ENCODE results near the gene STOML1.

Gene STOML1

DNA sequence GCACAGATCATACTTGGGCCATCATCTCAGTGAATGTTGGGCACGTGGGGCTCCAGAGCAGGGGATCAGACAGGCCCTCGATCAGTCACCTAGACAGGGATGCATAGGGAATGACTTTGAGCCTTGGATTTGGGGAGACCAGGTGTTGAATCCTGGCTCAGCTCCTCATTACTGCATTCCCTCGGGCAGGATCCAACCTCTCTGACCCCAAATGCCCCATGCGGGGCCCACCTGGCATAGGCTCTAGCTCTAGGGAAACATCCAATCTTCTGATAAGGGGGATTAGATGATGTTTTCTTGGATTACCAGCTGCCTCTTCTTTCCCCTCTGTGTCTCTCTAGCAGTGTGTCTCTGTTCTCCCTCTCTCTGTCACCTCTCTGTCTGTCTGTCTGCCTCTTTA lies 43.1 kb downstream of the STOML1 start:
- DNase-seq: no peak
- TF ChIP-seq, protein P1, sequence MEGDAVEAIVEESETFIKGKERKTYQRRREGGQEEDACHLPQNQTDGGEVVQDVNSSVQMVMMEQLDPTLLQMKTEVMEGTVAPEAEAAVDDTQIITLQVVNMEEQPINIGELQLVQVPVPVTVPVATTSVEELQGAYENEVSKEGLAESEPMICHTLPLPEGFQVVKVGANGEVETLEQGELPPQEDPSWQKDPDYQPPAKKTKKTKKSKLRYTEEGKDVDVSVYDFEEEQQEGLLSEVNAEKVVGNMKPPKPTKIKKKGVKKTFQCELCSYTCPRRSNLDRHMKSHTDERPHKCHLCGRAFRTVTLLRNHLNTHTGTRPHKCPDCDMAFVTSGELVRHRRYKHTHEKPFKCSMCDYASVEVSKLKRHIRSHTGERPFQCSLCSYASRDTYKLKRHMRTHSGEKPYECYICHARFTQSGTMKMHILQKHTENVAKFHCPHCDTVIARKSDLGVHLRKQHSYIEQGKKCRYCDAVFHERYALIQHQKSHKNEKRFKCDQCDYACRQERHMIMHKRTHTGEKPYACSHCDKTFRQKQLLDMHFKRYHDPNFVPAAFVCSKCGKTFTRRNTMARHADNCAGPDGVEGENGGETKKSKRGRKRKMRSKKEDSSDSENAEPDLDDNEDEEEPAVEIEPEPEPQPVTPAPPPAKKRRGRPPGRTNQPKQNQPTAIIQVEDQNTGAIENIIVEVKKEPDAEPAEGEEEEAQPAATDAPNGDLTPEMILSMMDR (IDR thresholded peaks at IDR 0.05; ENCODE audit: low read length): no peak
- TF ChIP-seq EZH2 (optimal IDR thresholded peaks at IDR 0.05; ENCODE audit: low read depth, low read length): no peak
- no peak for TF ChIP-seq EZH2phosphoT487 (IDR thresholded peaks at IDR 0.05; ENCODE audit: low read length)
- Histone ChIP-seq H3K27ac (ENCODE audit: low read length) (no peak overlapping the region), H3K4me3 (ENCODE audit: low read length) (no peak overlapping the region), H3K79me2 (ENCODE audit: low read length) (no peaks in the 10 kb centered on the region), H2AFZ (ENCODE audit: low read length) (no peak overlapping the region), H3K4me1 (ENCODE audit: low read length) (peaks cover 9% of the 10 kb centered on the region), H3K9me3 (replicated peaks; ENCODE audit: insufficient read depth, low read length) (no peaks in the 10 kb centered on the region), H3K9me2 (replicated peaks; ENCODE audit: insufficient read depth, low read length) (no peaks in the 10 kb centered on the region), H3K36me3 (replicated peaks; ENCODE audit: insufficient read depth, low read length) (no peaks in the 10 kb centered on the region), H3K9ac (ENCODE audit: low read length) (no peak overlapping the region), H3K4me2 (ENCODE audit: low read depth, low read length) (no peak overlapping the region), H3K27me3 (replicated peaks; ENCODE audit: insufficient read depth, low read length) (0 out of 2 replicates have a peak, but pooled peaks cover 2% of the 10 kb centered on the region), H4K20me1 (ENCODE audit: insufficient read depth, low read length) (no peaks in the 10 kb centered on the region), H3F3A (ENCODE audit: insufficient read depth, low read length) (no peaks in the 10 kb centered on the region)

DNA sequence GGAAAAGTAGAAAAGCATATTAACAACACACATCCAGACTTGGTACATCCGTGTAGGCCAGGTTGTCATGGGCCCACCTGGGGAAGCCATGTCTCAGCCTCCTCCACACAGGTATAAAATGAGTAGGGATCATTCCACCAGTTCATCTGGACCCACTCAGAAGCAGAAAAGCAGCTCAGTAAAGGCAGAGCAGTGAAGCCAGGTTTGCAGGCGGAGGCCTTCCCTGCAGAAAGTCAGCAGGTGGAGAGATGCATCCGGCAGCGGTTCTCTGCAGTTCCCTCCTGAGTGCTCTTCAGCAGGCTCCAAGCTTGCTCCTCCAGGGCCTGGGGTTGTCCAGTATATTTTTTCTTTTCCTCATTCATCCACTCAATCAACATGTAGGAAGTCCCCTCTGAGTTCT lies 43.7 kb downstream of the STOML1 start:
- Histone ChIP-seq H2AFZ (ENCODE audit: low read length) (no peak overlapping the region), H3K27me3 (replicated peaks; ENCODE audit: insufficient read depth, low read length) (0 out of 2 replicates have a peak, but pooled peaks cover 4% of the 10 kb centered on the region), H4K20me1 (ENCODE audit: insufficient read depth, low read length) (no peaks in the 10 kb centered on the region), H3K4me3 (ENCODE audit: low read length) (no peak overlapping the region), H3K9ac (ENCODE audit: low read length) (no peak overlapping the region), H3F3A (ENCODE audit: insufficient read depth, low read length) (no peaks in the 10 kb centered on the region), H3K36me3 (replicated peaks; ENCODE audit: insufficient read depth, low read length) (no peaks in the 10 kb centered on the region), H3K9me2 (replicated peaks; ENCODE audit: insufficient read depth, low read length) (no peaks in the 10 kb centered on the region), H3K4me2 (ENCODE audit: low read depth, low read length) (no peak overlapping the region), H3K27ac (ENCODE audit: low read length) (no peak overlapping the region), H3K9me3 (replicated peaks; ENCODE audit: insufficient read depth, low read length) (no peaks in the 10 kb centered on the region), H3K79me2 (ENCODE audit: low read length) (no peaks in the 10 kb centered on the region), H3K4me1 (ENCODE audit: low read length) (peaks cover 9% of the 10 kb centered on the region)
- no peak for DNase-seq
- TF ChIP-seq EZH2 (optimal IDR thresholded peaks at IDR 0.05; ENCODE audit: low read depth, low read length): no peak
- TF ChIP-seq EZH2phosphoT487 (IDR thresholded peaks at IDR 0.05; ENCODE audit: low read length): no peak
- TF ChIP-seq, protein P1 (IDR thresholded peaks at IDR 0.05; ENCODE audit: low read length): no peak

DNA sequence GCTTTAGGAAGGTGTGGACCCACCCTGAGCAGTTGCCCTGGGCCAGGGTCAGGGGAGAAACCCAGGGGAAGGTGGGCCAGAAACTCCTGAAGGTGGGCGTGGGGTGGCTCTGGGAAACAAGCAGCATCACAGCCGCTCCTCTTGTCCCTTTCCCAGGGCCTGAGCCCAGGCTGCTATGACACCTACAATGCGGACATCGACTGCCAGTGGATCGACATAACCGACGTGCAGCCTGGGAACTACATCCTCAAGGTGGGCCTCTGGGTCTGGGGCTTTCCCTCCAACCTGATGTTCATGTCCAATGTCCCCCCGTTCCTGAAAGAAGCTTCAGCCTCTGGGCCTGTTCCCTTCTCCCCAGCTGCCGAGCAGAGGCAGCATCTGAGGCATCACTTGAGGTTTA lies 44.4 kb downstream of the STOML1 start:
- H3K4me2 ChIP-seq (ENCODE audit: low read depth, low read length): no peak overlapping the region
- no peak for DNase-seq
- no peaks in the 10 kb centered on the region for H3K79me2 ChIP-seq (ENCODE audit: low read length)
- 0 out of 2 replicates have a peak, but pooled peaks cover 4% of the 10 kb centered on the region for H3K27me3 ChIP-seq (replicated peaks; ENCODE audit: insufficient read depth, low read length)
- H3K9me3 ChIP-seq (replicated peaks; ENCODE audit: insufficient read depth, low read length): no peaks in the 10 kb centered on the region
- H4K20me1 ChIP-seq (ENCODE audit: insufficient read depth, low read length): no peaks in the 10 kb centered on the region
- no peak overlapping the region for H2AFZ ChIP-seq (ENCODE audit: low read length)
- TF ChIP-seq EZH2 (optimal IDR thresholded peaks at IDR 0.05; ENCODE audit: low read depth, low read length): no peak
- TF ChIP-seq EZH2phosphoT487 (IDR thresholded peaks at IDR 0.05; ENCODE audit: low read length): no peak
- TF ChIP-seq, protein P1 (IDR thresholded peaks at IDR 0.05; ENCODE audit: low read length): no peak
- H3K4me3 ChIP-seq (ENCODE audit: low read length): no peak overlapping the region
- H3K9ac ChIP-seq (ENCODE audit: low read length): no peak overlapping the region
- no peaks in the 10 kb centered on the region for H3F3A ChIP-seq (ENCODE audit: insufficient read depth, low read length)
- no peaks in the 10 kb centered on the region for H3K36me3 ChIP-seq (replicated peaks; ENCODE audit: insufficient read depth, low read length)
- H3K27ac ChIP-seq (ENCODE audit: low read length): no peak overlapping the region
- no peaks in the 10 kb centered on the region for H3K9me2 ChIP-seq (replicated peaks; ENCODE audit: insufficient read depth, low read length)
- H3K4me1 ChIP-seq (ENCODE audit: low read length): peaks cover 9% of the 10 kb centered on the region

Measured in MM.1S (cell line).